WTC11 (cell line): ENCODE results near the gene UBAC2. TPM values are rescaled to one million over a fixed set of nuclear protein-coding genes. Genes with fewer than 3 reads are reported as not detected.

ENCODE experiments used
- ATAC-seq: fragments of 200-7000 bp; cut with Tn5 transposase; 2 replicates; pipeline ENCODE4 v1.10.0; 2021; ENCODE audit warnings: mild to moderate bottlenecking, moderate library complexity
- CTCF ChIA-PET: fragments of 300-600 bp; sonication (Branson Sonifier 250); formaldehyde crosslinking; loops from one replicate; lab custom pipeline; 2021; ENCODE audit warnings: antibody characterized with exemption; lab: Charles Lee
- POLR2A ChIA-PET: fragments of 350-600 bp; sonication (Branson Sonifier 250); formaldehyde crosslinking; loops from one replicate; lab custom pipeline; 2021; ENCODE audit warnings: antibody characterized with exemption; lab: Charles Lee
- DNase-seq: peaks from one replicate; pipeline ENCODE4 v3.0.0; 2021; ENCODE audit warnings: low spot score
- H3K27ac Mint-ChIP-seq: 2 replicates; pipeline ENCODE4 v1.8.0; 2021; ENCODE audit warnings: mixed read lengths
- H3K27me3 Mint-ChIP-seq: 2 replicates; pipeline ENCODE4 v1.8.0; 2021; ENCODE audit warnings: low read depth, mild to moderate bottlenecking, moderate library complexity, mixed read lengths
- H3K36me3 Mint-ChIP-seq: 2 replicates; pipeline ENCODE4 v1.8.0; 2021; ENCODE audit warnings: mixed read lengths
- H3K4me1 Mint-ChIP-seq: 2 replicates; pipeline ENCODE4 v1.8.0; 2022; ENCODE audit warnings: mixed read lengths
- H3K4me3 Mint-ChIP-seq: 2 replicates; pipeline ENCODE4 v1.8.0; 2021; ENCODE audit warnings: mild to moderate bottlenecking, moderate library complexity, mixed read lengths
- H3K9me3 Mint-ChIP-seq: 2 replicates; pipeline ENCODE4 v1.8.0; 2021; ENCODE audit warnings: mixed read lengths
- AR ChIP-seq: fragments of 250-450 bp; sonication (Bioruptor Pico); IDR thresholded peaks from 2 replicates; pipeline ENCODE4 v1.9.0; 2021; ENCODE audit warnings: mild to moderate bottlenecking
- FOXP1 ChIP-seq: sonication (generic); formaldehyde crosslinking; IDR thresholded peaks from 2 replicates; pipeline ENCODE4 v1.8.0; 2022; ENCODE audit warnings: missing genetic modification reagents, mild to moderate bottlenecking, moderate library complexity, borderline replicate concordance
- NFATC4 ChIP-seq: fragments of 250-450 bp; sonication (Bioruptor Pico); IDR thresholded peaks from 2 replicates; pipeline ENCODE4 v1.9.0; 2021; ENCODE audit warnings: mild to moderate bottlenecking
- NFE2L1 ChIP-seq: sonication (generic); formaldehyde crosslinking; IDR thresholded peaks from 2 replicates; pipeline ENCODE4 v1.8.1; 2023; ENCODE audit warnings: missing genetic modification reagents
- NR1H2 ChIP-seq: sonication (generic); formaldehyde crosslinking; IDR thresholded peaks from 2 replicates; pipeline ENCODE4 v1.9.0; 2021; ENCODE audit warnings: mild to moderate bottlenecking, moderate library complexity, missing genetic modification reagents
- NR3C1 ChIP-seq: sonication (generic); formaldehyde crosslinking; conservative IDR thresholded peaks from 2 replicates; pipeline ENCODE4 v1.8.1; 2023; ENCODE audit warnings: low read depth, mild to moderate bottlenecking, missing genetic modification reagents
- PRDM15 ChIP-seq: sonication (generic); formaldehyde crosslinking; IDR thresholded peaks from 2 replicates; pipeline ENCODE4 v1.8.0; 2022; ENCODE audit warnings: missing genetic modification reagents
- ZNF232 ChIP-seq: sonication (generic); formaldehyde crosslinking; IDR thresholded peaks from 2 replicates; pipeline ENCODE4 v1.8.0; 2022; ENCODE audit warnings: mild to moderate bottlenecking, missing genetic modification reagents
- ZNF423 ChIP-seq: fragments of 250-450 bp; sonication (Bioruptor Pico); IDR thresholded peaks from 2 replicates; pipeline ENCODE4 v2.1.2; 2022; ENCODE audit warnings: mild to moderate bottlenecking, moderate library complexity
- ZNF532 ChIP-seq: fragments of 250-450 bp; sonication (Bioruptor Pico); IDR thresholded peaks from 2 replicates; pipeline ENCODE4 v1.9.0; 2021; ENCODE audit warnings: mild to moderate bottlenecking, borderline replicate concordance
- ZSCAN18 ChIP-seq: fragments of 250-450 bp; sonication (Bioruptor Pico); IDR thresholded peaks from 2 replicates; pipeline ENCODE4 v2.1.2; 2022; ENCODE audit warnings: mild to moderate bottlenecking, moderate library complexity
- total RNA-seq: library from RNA; stranded (reverse); gene quantifications from 3 replicates; pipeline ENCODE4 v1.2.3, GENCODE V29; 2021
- TF ChIP-seq, protein P1 (sequence below): sonication (generic); formaldehyde crosslinking; IDR thresholded peaks from 2 replicates; pipeline ENCODE4 v1.8.1; 2023; ENCODE audit warnings: mild to moderate bottlenecking, missing genetic modification reagents
- TF ChIP-seq, protein P2 (sequence below): fragments of 200-600 bp; IDR thresholded peaks from 2 replicates; pipeline ENCODE4 v1.8.0; 2022; ENCODE audit warnings: antibody characterized with exemption
- TF ChIP-seq, protein P3 (sequence below): sonication (generic); formaldehyde crosslinking; conservative IDR thresholded peaks from 2 replicates; pipeline ENCODE4 v1.8.1; 2022; ENCODE audit warnings: mild to moderate bottlenecking, missing genetic modification reagents
- TF ChIP-seq, protein P4 (sequence below): sonication (generic); formaldehyde crosslinking; conservative IDR thresholded peaks from 2 replicates; pipeline ENCODE4 v1.8.1; 2023; ENCODE audit warnings: mild to moderate bottlenecking, low read depth, missing genetic modification reagents, moderate library complexity

Gene UBAC2
- total RNA-seq, 1 experiment from 2014 or later: 64.7 TPM

DNA sequence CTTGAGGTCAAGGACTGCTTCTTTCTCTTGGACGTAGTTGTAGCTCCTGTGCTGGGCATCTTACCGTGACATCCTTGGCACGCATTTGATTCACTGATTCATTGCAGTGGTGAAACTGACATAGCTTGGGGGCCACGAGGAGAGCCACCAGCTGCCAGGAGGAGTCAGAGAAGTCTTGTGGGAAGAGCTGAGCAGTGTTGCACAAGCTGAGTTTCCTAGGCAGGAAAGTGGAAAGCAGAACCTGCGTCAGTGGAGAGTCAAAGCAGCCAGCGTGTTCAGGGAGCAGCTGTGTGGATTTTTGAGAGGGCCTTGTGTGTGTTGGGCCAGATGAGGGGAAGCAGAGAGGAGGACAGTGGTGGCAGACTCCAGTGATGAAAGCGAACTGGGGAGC lies 111.8 kb downstream of the UBAC2 start (continued):
- TF ChIP-seq, protein P1, sequence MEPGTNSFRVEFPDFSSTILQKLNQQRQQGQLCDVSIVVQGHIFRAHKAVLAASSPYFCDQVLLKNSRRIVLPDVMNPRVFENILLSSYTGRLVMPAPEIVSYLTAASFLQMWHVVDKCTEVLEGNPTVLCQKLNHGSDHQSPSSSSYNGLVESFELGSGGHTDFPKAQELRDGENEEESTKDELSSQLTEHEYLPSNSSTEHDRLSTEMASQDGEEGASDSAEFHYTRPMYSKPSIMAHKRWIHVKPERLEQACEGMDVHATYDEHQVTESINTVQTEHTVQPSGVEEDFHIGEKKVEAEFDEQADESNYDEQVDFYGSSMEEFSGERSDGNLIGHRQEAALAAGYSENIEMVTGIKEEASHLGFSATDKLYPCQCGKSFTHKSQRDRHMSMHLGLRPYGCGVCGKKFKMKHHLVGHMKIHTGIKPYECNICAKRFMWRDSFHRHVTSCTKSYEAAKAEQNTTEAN (CRISPR knock-in tag): no peak
- TF ChIP-seq NR1H2 (CRISPR knock-in tag) (no peak), ZNF232 (CRISPR knock-in tag) (no peak), AR (no peak), ZNF423 (CRISPR knock-in tag) (no peak), FOXP1 (no peak), NR3C1 (CRISPR knock-in tag) (no peak), ZNF532 (CRISPR knock-in tag) (no peak), ZSCAN18 (CRISPR knock-in tag) (no peak)
- TF ChIP-seq, protein P2, sequence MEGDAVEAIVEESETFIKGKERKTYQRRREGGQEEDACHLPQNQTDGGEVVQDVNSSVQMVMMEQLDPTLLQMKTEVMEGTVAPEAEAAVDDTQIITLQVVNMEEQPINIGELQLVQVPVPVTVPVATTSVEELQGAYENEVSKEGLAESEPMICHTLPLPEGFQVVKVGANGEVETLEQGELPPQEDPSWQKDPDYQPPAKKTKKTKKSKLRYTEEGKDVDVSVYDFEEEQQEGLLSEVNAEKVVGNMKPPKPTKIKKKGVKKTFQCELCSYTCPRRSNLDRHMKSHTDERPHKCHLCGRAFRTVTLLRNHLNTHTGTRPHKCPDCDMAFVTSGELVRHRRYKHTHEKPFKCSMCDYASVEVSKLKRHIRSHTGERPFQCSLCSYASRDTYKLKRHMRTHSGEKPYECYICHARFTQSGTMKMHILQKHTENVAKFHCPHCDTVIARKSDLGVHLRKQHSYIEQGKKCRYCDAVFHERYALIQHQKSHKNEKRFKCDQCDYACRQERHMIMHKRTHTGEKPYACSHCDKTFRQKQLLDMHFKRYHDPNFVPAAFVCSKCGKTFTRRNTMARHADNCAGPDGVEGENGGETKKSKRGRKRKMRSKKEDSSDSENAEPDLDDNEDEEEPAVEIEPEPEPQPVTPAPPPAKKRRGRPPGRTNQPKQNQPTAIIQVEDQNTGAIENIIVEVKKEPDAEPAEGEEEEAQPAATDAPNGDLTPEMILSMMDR: no peak

DNA sequence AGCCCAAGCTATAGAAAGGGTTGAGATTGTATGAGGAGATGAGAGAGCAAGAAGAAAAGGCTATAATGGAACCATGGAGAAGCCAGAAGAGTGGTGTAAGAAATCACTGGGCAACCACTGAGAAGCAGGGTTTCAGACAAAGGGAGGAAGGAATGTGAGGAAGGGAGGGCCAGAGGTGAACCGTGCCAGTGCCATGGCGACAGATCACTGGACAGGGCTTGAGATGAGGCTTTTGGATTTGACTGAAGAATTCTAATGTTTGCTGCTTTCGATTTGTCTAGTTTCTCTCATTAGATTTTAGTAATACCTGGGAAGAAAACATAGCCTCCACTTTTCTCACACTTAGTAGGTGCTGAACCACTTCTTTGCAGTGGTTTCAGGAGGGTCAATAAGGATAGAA lies 112.8 kb downstream of the UBAC2 start:
- peak overlapping the region; percentile 3; the same call in 1 of the 2 replicates for H3K27ac Mint-ChIP-seq
- no peaks in the 10 kb centered on the region for H3K27me3 Mint-ChIP-seq
- ATAC-seq (peak; percentile 71), DNase-seq (no peak)
- H3K9me3 Mint-ChIP-seq: no peaks in the 10 kb centered on the region
- ChIA-PET CTCF (no interaction called here), POLR2A (no interaction called here)
- peaks cover 15% of the 10 kb centered on the region for H3K36me3 Mint-ChIP-seq
- peaks cover 28% of the 10 kb centered on the region for H3K4me1 Mint-ChIP-seq
- no peak overlapping the region for H3K4me3 Mint-ChIP-seq
- TF ChIP-seq NFATC4 (no peak), NFE2L1 (CRISPR knock-in tag) (no peak), PRDM15 (no peak)
- TF ChIP-seq, protein P2: no peak
- TF ChIP-seq, protein P3, sequence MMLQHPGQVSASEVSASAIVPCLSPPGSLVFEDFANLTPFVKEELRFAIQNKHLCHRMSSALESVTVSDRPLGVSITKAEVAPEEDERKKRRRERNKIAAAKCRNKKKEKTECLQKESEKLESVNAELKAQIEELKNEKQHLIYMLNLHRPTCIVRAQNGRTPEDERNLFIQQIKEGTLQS (CRISPR knock-in tag): no peak
- TF ChIP-seq, protein P4, sequence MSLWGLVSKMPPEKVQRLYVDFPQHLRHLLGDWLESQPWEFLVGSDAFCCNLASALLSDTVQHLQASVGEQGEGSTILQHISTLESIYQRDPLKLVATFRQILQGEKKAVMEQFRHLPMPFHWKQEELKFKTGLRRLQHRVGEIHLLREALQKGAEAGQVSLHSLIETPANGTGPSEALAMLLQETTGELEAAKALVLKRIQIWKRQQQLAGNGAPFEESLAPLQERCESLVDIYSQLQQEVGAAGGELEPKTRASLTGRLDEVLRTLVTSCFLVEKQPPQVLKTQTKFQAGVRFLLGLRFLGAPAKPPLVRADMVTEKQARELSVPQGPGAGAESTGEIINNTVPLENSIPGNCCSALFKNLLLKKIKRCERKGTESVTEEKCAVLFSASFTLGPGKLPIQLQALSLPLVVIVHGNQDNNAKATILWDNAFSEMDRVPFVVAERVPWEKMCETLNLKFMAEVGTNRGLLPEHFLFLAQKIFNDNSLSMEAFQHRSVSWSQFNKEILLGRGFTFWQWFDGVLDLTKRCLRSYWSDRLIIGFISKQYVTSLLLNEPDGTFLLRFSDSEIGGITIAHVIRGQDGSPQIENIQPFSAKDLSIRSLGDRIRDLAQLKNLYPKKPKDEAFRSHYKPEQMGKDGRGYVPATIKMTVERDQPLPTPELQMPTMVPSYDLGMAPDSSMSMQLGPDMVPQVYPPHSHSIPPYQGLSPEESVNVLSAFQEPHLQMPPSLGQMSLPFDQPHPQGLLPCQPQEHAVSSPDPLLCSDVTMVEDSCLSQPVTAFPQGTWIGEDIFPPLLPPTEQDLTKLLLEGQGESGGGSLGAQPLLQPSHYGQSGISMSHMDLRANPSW: no peak
